ENCODE data around the gene OR2L3. TPM values are rescaled to one million over a fixed set of nuclear protein-coding genes. Genes with fewer than 3 reads are reported as not detected.
"Not testable (repeated sequence)": the region's sequence is repeated elsewhere in the genome, so short reads cannot be mapped to it uniquely, and the experiment has no call there.

The OR2L3 gene, protein sequence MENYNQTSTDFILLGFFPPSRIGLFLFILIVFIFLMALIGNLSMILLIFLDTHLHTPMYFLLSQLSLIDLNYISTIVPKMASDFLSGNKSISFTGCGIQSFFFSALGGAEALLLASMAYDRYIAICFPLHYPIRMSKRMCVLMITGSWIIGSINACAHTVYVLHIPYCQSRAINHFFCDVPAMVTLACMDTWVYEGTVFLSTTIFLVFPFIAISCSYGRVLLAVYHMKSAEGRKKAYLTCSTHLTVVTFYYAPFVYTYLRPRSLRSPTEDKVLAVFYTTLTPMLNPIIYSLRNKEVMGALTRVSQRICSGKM
- not detected for total RNA-seq

DNA sequence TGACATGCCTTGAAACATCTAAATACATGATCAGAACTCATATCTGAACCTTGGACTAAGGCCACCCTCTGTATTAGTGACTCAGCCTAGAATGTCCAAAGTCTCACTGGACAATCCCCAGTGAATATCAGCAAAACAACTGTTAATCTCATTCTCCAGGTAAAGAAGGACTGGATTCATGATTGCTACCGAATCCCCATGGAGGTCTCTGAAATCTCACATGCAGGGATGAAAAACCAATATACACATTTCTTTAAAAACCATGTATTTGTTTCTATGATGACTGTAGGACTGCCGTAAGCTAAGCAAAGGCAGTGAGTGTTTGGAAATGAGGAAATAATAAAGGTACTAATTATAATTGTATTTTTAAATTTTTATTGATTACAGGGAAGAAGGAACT, at the start of gene OR2L3:
Gene OR2L3 (plus strand): TSS at position 301 of the 400 bp plus-strand sequence. CDS start 13,846 bp downstream, outside the sequence.
- no peak for DNase-seq

DNA sequence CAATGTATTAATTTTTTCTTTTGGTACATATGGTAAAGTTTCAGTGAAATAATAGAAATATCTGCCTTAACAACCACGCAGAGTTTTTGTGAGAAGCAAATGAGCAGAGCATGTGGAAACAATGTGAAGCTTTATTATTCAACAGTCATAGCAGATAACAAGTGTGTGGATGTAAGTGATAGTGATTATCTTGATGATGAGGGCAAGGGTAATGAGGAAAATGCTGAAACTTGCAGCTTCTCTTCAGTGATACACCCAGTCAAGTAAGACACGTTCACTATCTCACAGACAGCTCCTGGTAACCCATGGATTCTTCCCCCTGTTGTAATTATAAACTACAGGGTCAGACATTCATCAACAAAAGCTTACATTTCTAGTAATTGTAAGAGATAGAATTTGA, 47.8 kb upstream of the OR2L3 start:
- no peak for DNase-seq

- no peak for DNase-seq
These were observed 46.5 kb upstream of the OR2L3 start for GRCh38 chr1:248000169-248000568.

GRCh38 chr1:248007778-248008177, 38.9 kb upstream of the OR2L3 start:
- no peak for DNase-seq

- DNase-seq = no peak
These were observed 37.0 kb upstream of the OR2L3 start for GRCh38 chr1:248009681-248010080.

GRCh38 chr1:248013229-248013710, 33.4 kb upstream of the OR2L3 start, which contains the start of gene OR2L5:
TSS of gene OR2L5 (plus strand) at chr1:248013660. CDS start at chr1:248021948, 8,288 bp downstream.
- DNase-seq = no peak

GRCh38 chr1:248015803-248016202, 30.8 kb upstream of the OR2L3 start:
- DNase-seq = no peak

- DNase-seq = no peak
These were observed 16.9 kb upstream of the OR2L3 start, which contains the start of gene OR2L2 for GRCh38 chr1:248029770-248030169. TSS of gene OR2L2 (plus strand) at chr1:248030070. CDS start at chr1:248038268, 8,198 bp downstream.

DNA sequence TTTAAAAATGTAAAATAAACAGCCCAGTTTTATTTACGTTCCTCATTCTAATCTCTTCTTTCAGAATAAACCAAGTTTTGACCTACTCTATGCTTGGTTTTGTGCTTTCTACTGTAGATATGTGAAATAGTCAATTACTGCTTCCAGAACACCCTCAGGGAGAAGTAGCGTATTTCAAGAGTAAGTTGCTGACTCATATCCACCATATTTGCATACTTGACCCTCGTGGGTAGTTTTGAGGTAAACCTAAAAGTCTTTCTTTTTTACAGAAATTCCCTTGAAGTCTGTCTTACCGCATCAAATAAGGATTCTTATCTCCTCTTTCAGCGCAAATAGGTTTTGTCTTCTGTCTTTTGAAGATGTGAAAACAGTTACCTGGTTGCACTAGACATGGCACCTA, 1.4 kb upstream of the OR2L3 start:
- DNase-seq = no peak

GRCh38 chr1:248047008-248047407, 372 bp downstream of the OR2L3 start:
- no peak for DNase-seq

GRCh38 chr1:248054671-248055070, 8.0 kb downstream of the OR2L3 start:
- no peak for DNase-seq

DNA sequence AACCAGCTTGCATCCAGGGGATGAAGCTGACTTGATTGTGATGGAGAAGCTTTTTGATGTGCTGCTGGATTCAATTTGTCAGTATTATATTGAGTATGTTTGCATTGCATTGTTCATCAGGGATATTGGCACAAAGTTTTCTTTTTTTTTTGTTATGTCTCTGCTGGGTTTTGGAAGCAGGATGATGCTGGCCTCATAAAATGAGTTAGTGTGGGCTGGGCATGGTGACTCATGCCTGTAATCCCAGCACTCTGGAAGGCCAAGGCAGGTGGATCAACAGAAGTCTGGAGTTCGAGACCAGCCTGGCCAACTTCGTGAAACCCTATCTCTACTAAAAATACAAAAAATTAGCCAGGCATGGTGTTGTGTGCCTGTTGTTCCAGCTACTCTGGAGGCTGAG, 8.6 kb downstream of the OR2L3 start:
- no peak for DNase-seq

DNA sequence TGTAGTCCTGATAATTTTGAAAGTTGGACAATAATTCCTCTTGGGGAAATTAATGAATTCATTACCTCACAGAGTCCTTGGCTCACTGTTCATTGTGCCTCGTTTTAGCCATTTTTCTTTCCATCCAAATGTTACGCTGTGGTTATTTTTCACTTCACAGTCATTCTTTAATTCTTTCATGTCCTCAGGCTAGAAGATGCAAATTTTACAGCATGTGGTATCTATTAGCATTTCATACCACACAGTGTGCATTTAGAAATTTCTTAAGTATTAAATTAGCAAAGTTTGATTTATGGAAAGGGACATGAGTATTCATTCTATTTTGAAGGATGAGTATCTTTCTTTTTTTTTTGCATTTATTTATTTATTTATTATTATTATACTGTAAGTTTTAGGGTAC, 18.4 kb downstream of the OR2L3 start:
- no peak for DNase-seq

GRCh38 chr1:248065604-248066003, 19.0 kb downstream of the OR2L3 start:
- DNase-seq = no peak

DNA sequence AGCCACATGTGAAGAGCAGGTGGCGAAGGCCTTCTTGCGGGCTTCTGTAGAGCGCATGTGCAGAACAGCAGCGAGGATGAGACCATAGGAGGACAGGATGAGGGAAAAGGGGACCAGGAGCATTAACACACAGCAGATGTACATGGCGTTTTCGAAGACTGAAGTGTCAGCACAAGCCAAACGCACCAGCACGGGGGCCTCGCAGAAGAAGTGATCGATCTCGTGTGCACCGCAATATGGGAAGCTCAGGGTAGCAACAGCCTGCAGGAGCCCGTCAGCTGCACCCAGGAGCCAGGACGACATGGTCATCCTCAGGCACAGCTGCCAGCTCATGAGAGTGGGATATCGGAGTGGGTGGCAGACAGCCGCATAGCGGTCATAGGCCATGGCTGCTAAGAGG, 37.2 kb downstream of the OR2L3 start:
- not testable (repeated sequence) for DNase-seq

DNA sequence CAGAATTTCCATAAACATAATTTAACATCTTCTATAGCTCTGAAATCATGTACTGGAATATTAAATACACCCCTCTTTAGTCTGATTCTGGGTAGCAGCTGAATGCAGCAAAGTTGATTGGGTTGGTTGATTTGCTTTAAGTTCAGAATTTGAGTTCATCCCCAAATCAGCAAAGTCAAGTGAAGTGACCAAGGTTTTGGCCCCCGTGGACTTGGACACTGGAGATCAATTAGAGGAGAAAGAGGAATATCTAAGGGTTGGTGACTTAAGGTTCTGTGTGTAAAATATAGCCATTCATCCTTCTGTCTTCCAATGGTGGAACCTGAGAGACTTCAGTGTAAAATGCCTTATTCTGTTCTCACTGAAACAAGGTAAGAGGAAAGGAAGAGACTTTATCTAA, 48.2 kb downstream of the OR2L3 start, which contains the start of gene OR2L13:
Gene OR2L13 (plus strand): TSS at position 301 of the 400 bp plus-strand sequence. CDS start 4,192 bp downstream, outside the sequence.
- no peak for DNase-seq

DNA sequence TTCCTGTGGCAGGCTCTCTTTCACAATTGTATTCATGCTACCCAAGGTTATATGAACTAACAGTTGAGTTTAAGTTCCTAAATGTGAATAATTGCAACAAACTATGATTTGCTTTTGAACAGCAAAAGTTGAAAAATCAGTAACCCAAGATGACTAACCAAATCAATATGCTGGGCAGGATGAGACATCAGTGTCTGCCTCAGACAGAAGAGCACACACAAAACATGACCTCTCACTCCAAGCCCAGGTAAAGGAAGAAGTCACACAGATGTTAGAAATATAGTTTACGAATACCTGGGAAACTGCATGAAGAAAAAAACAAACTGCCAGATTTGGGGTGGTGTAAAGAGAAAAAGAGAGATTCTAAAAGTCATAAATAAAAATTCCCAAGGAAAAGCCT, 51.9 kb downstream of the OR2L3 start:
- DNase-seq = no peak

DNA sequence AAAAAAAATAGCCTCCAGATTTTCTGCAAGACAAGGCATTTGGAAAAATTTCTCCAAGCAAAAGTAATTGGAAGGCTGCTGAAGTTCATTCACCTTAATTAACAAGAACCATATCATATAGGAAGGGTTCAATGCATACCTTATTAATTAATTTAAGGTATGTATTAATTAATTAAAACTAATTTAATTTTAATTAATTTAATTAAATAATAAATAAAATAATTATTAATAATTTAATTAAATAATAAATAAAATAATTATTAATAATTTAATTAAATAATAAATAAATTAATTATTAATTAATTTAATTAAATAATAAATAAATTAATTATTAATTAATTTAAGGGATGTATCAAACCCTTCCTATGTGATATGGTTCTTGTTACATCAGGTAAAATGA, 56.2 kb downstream of the OR2L3 start:
- DNase-seq = no peak

DNA sequence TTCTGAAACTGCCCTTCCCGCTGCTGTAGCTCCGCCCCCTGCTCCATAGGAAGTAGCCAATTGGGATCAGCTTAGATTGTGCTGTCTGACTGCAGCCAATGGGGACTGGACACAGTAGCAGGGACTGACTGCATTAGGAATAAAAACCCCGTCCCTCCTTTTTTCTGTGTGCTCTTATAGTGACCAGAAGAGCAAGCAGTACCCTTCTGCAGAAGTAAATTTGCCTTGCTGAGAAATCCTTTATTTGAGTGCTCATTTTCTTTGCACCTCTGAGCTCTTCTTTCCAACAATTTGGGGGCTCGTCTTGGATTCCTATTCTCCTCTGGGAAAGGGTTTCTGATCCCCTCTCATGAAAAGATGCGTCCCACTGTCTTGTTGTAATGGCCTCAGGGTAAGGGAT, 64.5 kb downstream of the OR2L3 start:
- no peak for DNase-seq
